GM18505 (cell line): ENCODE measurements around the gene LAMTOR5.

Experiments
- ATAC-seq: cut with Tn5 transposase; IDR thresholded peaks from one replicate; pipeline ENCODE4 v1.9.1; 2021; ENCODE audit not compliant: unreplicated experiment
- POLR2A ChIP-seq: IDR thresholded peaks from 4 replicates; pipeline ENCODE4 v1.6.1; 2011; ENCODE audit warnings: borderline replicate concordance; ENCODE audit not compliant: insufficient read depth, insufficient read length; ENCODE audit errors: extremely low read depth

LAMTOR5 gene

DNA sequence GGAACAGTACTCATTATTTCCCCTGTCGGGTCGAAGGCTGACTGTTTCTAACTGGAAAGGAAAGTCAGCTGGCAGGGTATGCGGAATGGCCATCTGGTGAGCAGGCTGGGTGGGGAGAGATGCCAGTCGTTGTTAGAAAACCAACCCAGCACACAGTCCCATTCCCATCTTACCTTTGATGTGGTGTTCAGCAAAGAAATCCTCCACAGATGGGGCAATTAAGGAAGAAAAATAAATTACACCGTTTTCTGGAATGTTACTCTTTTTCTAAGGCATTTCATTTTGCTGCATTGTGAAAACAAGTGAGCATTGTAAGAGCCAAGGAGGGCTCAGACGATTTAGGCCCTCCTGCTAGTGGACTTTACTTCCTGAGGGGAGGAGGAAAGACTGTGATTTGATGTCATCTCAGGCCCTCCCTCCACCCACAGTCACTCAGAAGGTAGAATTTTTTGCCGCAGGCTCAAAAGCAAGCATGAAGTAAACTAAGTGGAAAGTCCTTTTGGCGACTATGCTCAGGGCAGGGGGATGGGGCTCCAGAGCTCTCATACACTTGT lies 16.7 kb downstream of the LAMTOR5 start, which contains the start of gene SLC16A4:
Gene SLC16A4 (minus strand): TSS at position 335 of the 554 bp plus-strand sequence. CDS start 1,703 bp downstream, outside the sequence.
- ATAC-seq, result no peak
- TF ChIP-seq POLR2A, result no peak

DNA sequence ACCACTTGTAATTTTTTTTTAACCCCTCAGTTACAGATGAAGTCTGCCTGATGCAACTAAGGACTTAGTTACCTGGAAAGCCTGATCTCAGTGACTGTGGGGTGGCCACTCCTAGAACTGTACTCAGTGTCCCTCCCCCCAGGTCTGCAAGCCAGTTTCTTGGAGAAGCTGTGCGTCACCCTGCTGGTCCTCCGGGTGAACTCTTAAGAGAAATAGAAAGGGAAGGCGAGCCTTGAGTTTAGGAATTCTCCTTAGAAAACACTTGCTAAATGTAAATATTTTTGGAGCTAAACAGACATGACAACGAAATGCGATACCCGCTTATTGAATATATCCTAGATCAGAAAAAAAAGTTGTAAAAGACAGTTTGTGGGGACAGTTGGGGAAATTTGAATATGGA lies 17.4 kb downstream of the LAMTOR5 start:
- no peak for TF ChIP-seq POLR2A
- no peak for ATAC-seq

DNA sequence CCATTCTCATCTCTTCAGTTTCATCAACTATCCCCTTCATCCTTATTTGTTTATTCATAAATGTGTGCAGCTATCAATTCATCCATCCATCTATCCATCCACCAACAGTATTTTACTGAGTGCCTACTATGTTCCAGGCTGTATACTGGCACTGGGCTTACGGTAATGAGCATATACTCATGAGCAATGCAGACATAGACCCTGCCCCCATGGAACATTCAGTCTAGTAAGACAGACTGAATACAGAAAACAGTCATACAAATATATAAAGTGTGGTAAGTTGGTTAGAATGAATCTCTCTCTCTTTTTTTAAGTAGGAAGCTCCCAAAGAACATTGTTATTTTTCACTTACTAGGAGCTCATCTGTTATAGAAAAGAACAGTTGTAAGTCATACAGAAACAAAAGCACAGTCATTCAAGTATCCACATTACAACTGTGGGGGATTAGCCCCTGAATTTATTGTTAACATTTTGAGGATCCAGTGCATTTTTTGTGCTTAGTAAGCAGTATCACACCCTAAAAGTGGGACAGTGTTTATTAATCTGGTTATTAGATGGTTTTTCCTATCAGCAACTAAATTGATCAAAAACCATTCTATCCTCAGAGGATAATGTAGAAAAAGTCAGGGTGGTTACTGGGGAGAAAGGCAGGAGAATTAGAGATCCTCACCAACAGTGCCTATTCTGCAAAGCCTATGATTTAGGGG lies 20.3 kb downstream of the LAMTOR5 start:
- ATAC-seq, result no peak
- no peak for TF ChIP-seq POLR2A

DNA sequence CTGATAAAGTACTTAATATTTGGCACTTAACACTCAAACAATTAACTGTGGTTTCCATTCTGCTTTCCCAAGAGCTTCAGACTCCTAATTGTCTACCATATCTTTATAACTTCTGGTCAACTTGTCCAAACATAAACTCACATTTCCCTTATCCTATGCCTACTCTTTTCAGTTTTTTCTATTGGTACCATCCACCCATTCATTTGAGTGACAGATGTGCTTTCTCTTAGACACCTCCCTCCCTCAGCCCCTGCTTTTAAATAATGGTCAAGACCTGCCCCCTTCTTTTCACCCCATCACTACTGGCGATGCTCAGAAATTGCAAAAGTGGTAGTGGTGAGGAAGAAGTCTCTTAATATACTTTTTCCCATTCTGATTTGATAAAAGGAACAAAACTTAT lies 22.1 kb downstream of the LAMTOR5 start:
- ATAC-seq, result no peak
- no peak for TF ChIP-seq POLR2A

DNA sequence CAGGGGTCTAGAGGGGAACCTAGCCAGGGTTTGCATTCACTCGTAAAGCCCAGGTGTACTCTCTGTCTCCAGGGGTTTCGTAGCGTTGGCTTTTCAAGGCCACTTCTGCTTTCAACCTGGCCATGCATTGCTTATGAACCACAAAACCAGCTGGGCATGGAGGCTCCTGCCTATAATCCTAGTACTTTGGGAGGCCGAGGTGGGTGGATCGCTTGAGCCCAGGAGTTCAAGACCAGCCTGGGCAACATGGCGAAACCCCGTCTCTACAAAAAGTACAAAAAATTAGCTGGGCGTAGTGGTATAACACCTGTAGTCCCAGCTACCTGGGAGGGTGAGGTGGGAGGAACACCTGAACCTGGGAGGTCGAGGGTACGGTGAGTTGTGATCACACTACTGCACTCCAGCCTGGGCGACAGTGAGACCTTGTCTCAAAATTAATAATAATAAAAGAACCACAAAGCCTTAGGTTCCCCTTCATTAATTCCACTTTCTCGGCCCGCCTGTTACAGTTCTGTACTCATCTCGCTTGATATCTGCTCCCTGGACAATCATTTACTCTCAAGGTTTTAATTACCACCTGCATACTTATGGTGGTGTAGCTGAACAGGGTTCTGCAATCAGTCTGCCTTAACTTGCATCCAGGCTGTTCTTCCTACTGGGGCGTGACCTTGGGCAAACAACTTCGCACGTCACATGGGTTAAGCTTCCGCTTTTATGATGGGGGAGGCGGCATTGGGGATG lies 22.7 kb downstream of the LAMTOR5 start:
- TF ChIP-seq POLR2A, result peak; percentile 32
- peak; percentile 58 for ATAC-seq

DNA sequence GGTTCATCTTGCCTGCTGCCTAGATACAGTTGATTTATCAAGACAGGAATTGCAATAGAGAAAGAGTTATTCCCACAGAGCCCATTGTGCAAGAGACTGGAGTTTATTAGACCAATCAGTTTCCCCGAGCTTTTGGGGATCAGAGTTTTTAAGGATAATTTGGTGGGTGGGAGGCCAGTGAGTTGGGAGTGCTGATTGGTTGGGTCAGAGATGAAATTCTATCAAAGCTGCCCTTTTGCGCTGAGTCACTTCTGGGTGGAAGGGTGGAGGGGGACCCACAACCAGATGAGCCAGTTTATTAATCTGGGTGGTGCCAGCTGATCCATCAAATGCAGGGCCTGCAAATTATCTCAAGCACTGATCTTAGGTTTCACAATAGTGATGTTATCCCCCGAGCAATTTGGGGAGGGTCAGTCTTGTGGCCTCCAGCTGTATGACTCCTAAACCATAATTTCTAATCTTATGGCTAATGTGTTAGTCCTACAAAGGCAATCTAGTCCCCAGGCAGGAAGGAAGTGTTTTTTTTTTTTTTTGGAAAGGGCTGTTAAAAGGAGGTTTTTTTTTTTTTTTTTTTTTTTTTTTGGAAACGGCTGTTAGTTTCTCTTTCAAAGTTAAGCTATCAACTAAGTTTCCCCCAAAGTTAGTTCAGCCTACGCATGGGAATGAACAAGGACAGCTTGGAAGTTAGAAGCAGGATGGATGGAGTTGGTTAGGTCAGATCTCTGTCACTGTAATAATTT lies 24.1 kb downstream of the LAMTOR5 start:
- ATAC-seq, result no peak
- TF ChIP-seq POLR2A, result no peak

DNA sequence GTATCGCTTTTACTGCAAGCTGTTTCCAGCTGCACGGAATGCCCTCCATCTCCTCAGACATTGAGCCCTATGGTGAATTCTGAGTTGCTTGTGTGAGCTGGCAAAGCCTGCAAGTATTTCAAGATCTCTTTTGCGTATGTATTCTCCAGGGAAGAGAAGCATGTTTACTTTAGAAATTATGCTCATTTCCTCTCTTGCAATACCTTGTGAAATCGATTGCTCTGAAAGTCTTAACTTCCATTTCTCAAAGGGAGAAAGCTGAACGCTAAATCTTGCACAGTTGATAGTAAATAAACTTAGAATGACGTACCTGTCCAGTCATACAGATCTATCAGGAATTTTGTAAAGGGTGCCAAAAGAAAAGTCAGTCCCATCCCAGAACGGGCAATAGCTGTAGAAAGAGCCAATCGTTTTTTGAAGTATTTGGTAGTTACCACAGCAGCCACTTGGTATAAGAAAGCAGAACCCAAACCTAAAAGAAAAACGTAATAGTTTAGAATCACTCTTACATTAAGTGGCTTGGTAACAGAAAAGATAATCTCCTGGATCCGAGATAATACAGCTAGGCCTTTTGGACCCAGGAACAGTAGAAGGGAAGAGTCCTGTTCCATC lies 26.7 kb downstream of the LAMTOR5 start:
- TF ChIP-seq POLR2A, result no peak

DNA sequence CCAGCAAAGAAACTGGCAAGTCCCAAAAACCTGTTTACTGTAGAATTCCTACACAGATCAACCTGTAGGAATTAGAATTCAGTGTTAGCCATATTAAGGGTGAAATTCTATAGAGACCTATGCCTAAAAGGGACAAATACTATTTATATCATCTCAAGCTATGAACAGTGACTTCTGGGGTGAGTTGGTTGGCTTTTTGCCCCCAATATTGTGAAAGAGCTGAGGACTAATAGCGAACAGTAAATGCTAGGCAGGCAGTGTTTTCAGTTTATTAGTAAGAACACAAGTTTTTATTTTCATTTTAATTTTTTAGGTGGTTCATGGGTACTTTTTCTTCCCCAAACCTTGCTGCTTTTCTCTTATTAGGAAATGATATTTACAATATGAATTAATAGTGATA lies 32.0 kb downstream of the LAMTOR5 start:
- ATAC-seq, result no peak
- TF ChIP-seq POLR2A, result no peak

More for the DNA sequence above, 26.7 kb downstream of the LAMTOR5 start:
- no peak for ATAC-seq

DNA sequence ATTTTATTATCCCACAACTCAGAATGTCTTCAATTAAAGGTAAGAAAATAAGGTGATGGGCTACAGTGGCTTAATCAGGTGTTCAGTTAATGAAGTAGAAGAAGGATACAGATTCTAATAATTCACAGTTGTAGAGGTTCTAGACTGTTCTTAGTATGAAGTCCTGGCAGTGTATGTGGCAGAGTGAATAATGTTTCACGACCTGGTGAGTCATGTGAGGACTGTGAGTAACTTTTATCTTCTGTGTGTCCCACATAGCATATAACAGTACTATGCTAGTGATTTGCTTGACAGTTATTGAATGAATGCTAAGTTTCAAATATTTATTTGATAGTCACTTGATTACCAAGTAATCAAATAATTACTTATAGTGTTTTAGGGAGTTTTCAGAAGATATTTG lies 36.7 kb downstream of the LAMTOR5 start:
- ATAC-seq, result no peak
- no peak for TF ChIP-seq POLR2A

DNA sequence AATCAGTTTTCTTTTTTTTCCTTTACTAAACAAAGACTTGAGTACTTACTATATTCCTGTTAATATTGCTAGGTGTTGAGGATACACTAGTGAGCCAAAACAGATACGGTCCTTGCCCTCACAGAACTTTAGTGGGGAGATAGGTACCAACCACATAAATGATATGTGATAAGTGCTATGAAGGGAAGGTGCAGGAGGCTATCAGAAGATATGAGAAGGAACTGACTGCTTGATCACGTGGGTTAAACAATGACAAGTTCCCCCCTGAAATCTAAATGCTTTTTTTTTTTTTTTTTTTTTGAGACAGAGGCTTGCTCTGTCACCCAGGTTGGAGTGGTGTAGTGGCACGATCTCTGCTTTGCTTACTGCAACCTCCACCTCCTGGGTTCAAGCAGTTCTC lies 43.3 kb downstream of the LAMTOR5 start:
- no peak for ATAC-seq

DNA sequence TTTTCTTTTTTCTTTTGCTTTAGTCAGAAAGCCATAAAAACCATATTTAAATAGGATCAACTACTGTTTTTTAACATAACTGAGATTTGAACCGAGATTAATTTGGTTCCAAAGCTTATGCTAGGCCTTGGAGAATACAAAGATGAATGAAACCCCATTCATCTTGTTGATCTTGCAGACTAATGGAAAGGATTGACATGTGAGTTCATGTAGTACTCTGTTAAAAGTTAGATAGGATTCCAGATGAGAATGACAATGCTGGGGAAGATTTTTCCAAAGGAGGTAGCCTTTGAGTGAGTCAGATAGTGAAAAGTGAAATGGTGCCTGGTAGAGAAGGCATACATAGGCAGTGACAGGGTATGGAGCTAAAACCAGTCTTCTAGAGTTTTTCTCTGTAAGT lies 45.6 kb downstream of the LAMTOR5 start:
- TF ChIP-seq POLR2A, result no peak
- ATAC-seq, result no peak

More for the DNA sequence above, 43.3 kb downstream of the LAMTOR5 start:
- TF ChIP-seq POLR2A, result no peak

DNA sequence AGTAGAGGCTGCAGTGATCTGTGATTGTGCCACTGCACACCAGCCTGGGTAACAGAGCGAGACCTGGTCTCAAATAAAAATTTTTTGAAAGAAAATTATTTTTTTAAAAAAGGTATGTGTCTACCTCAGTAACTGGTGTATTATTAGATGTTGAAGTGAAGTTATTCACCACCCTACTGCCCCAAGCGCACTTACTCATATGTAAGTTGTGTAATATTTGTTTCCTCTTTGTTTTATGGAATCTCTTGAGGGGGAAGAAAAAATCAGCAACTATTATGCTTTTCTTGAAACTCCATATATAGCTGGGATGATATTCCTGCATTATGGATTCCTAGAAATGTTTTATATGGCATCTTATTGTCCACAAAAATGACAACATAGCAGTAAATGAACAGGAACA lies 47.1 kb downstream of the LAMTOR5 start:
- TF ChIP-seq POLR2A, result no peak

DNA sequence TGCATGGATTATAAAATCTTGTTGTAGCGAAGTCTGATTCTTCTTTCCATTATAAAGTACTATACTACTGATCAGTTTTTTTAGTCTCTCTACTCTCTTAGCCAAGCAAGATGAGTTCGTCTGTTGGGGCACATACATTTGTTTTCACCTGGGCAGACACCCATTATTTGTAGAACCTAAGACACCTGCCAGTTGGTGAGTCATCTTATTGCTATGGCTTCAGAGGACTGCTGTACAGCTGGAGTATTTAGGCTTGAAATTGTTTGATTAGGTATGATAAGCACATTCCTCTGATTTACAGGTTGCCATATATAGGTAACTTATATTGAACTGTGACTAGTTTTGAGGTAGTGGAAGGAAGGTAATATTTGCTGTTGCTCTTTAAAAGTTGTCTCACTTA lies 51.1 kb downstream of the LAMTOR5 start:
- no peak for TF ChIP-seq POLR2A
- no peak for ATAC-seq

More for the DNA sequence above, 47.1 kb downstream of the LAMTOR5 start:
- ATAC-seq, result no peak

DNA sequence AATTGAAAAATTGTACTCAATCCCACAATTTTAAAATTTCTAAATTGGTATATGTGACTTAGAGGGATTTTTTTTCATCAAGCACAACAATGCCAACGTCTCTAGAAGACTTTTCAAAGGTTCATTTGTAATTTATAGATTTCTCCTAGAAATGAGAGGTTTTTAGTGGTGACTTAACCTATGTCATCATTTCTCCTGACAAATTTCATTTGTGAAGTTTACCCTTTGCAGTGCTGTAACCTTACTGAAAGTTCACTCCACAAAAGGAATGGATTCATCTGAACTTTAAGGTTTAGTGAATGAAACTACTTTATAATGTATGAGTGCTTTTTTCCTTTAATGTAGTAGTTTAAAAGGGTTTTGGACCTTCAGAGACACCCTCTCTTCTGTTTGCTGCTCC lies 52.2 kb downstream of the LAMTOR5 start:
- TF ChIP-seq POLR2A, result no peak
- ATAC-seq, result no peak
